ENCODE results near the gene LIN7B. TPM values are rescaled to one million over a fixed set of nuclear protein-coding genes. Genes with fewer than 3 reads are reported as not detected.

LIN7B gene
- total and polyA plus RNA-seq, 4 donors: 20.7 to 62.7 (median 40.1) TPM

- Histone ChIP-seq H3K4me1 (ENCODE audit: control insufficient read depth, insufficient read depth, low read length) (peaks cover 18% of the 10 kb centered on the region), H3K36me3 (ENCODE audit: control insufficient read depth, insufficient read depth, low read length) (peaks cover 36% of the 10 kb centered on the region), H3K9me3 (ENCODE audit: control insufficient read depth, insufficient read depth, low read length) (no peaks in the 10 kb centered on the region), H3K4me3 (ENCODE audit: low read depth, low read length) (peak overlapping the region; percentile 22), H3K27ac (ENCODE audit: low read depth, low read length) (peak overlapping the region; percentile 73), H3K27me3 (ENCODE audit: control insufficient read depth, insufficient read depth, low read length) (no peaks in the 10 kb centered on the region)
- DNase-seq (ENCODE audit: low read depth in 4 of 6, low spot score in 6 of 6): peak in 5 of 6 donors; percentile 86 to 98 (median 91)
- 3% methylated on average over 53 of the region's 63 CpGs for whole genome bisulfite sequencing (ENCODE audit: insufficient coverage)
Observed at GRCh38 chr19:49127674-49128544, 13.7 kb downstream of the LIN7B start.

GRCh38 chr19:49128545-49129237, 14.5 kb downstream of the LIN7B start:
- DNase-seq (ENCODE audit: low read depth in 4 of 6, low spot score in 6 of 6): no peak
- Histone ChIP-seq H3K4me3 (ENCODE audit: low read depth, low read length) (peak overlapping the region; percentile 22), H3K27me3 (ENCODE audit: control insufficient read depth, insufficient read depth, low read length) (no peaks in the 10 kb centered on the region), H3K4me1 (ENCODE audit: control insufficient read depth, insufficient read depth, low read length) (peaks cover 23% of the 10 kb centered on the region), H3K27ac (ENCODE audit: low read depth, low read length) (no peak overlapping the region), H3K9me3 (ENCODE audit: control insufficient read depth, insufficient read depth, low read length) (no peaks in the 10 kb centered on the region), H3K36me3 (ENCODE audit: control insufficient read depth, insufficient read depth, low read length) (peaks cover 44% of the 10 kb centered on the region)
- 58% methylated on average over 15 of the region's 15 CpGs for WGBS (ENCODE audit: insufficient coverage)

- Histone ChIP-seq H3K27me3 (ENCODE audit: control insufficient read depth, insufficient read depth, low read length) (no peaks in the 10 kb centered on the region), H3K36me3 (ENCODE audit: control insufficient read depth, insufficient read depth, low read length) (peaks cover 49% of the 10 kb centered on the region), H3K4me3 (ENCODE audit: low read depth, low read length) (no peak overlapping the region), H3K4me1 (ENCODE audit: control insufficient read depth, insufficient read depth, low read length) (peaks cover 29% of the 10 kb centered on the region), H3K9me3 (ENCODE audit: control insufficient read depth, insufficient read depth, low read length) (no peaks in the 10 kb centered on the region), H3K27ac (ENCODE audit: low read depth, low read length) (no peak overlapping the region)
- DNase-seq (ENCODE audit: low read depth in 4 of 6, low spot score in 6 of 6): no peak
- 58% methylated on average over 16 of the region's 16 CpGs for WGBS (ENCODE audit: insufficient coverage)
Observed at GRCh38 chr19:49129238-49129583, 15.0 kb downstream of the LIN7B start.

GRCh38 chr19:49130325-49130724, 16.2 kb downstream of the LIN7B start:
- Histone ChIP-seq H3K9me3 (ENCODE audit: control insufficient read depth, insufficient read depth, low read length) (no peaks in the 10 kb centered on the region), H3K4me1 (ENCODE audit: control insufficient read depth, insufficient read depth, low read length) (peaks cover 29% of the 10 kb centered on the region), H3K27me3 (ENCODE audit: control insufficient read depth, insufficient read depth, low read length) (no peaks in the 10 kb centered on the region), H3K36me3 (ENCODE audit: control insufficient read depth, insufficient read depth, low read length) (peaks cover 60% of the 10 kb centered on the region), H3K27ac (ENCODE audit: low read depth, low read length) (no peak overlapping the region), H3K4me3 (ENCODE audit: low read depth, low read length) (no peak overlapping the region)
- WGBS (ENCODE audit: insufficient coverage): 95% methylated on average over 24 of the region's 24 CpGs
- no peak for DNase-seq (ENCODE audit: low read depth in 4 of 6, low spot score in 6 of 6)

- Histone ChIP-seq H3K4me1 (ENCODE audit: control insufficient read depth, insufficient read depth, low read length) (peaks cover 23% of the 10 kb centered on the region), H3K36me3 (ENCODE audit: control insufficient read depth, insufficient read depth, low read length) (peaks cover 84% of the 10 kb centered on the region), H3K9me3 (ENCODE audit: control insufficient read depth, insufficient read depth, low read length) (no peaks in the 10 kb centered on the region), H3K27me3 (ENCODE audit: control insufficient read depth, insufficient read depth, low read length) (no peaks in the 10 kb centered on the region), H3K27ac (ENCODE audit: low read depth, low read length) (no peak overlapping the region), H3K4me3 (ENCODE audit: low read depth, low read length) (peak overlapping the region; percentile 24)
- WGBS (ENCODE audit: insufficient coverage): 35% methylated on average over 48 of the region's 49 CpGs
- DNase-seq (ENCODE audit: low read depth in 4 of 6, low spot score in 6 of 6): no peak
Observed at GRCh38 chr19:49132974-49133609, 18.9 kb downstream of the LIN7B start.

GRCh38 chr19:49133621-49134454, 19.7 kb downstream of the LIN7B start:
- Histone ChIP-seq H3K4me3 (ENCODE audit: low read depth, low read length) (peak overlapping the region; percentile 24), H3K9me3 (ENCODE audit: control insufficient read depth, insufficient read depth, low read length) (no peaks in the 10 kb centered on the region), H3K36me3 (ENCODE audit: control insufficient read depth, insufficient read depth, low read length) (peaks cover 85% of the 10 kb centered on the region), H3K27me3 (ENCODE audit: control insufficient read depth, insufficient read depth, low read length) (no peaks in the 10 kb centered on the region), H3K27ac (ENCODE audit: low read depth, low read length) (no peak overlapping the region), H3K4me1 (ENCODE audit: control insufficient read depth, insufficient read depth, low read length) (peaks cover 15% of the 10 kb centered on the region)
- DNase-seq (ENCODE audit: low read depth in 4 of 6, low spot score in 6 of 6): peak in 2 of 6 donors; percentile 57 to 72
- WGBS (ENCODE audit: insufficient coverage): 37% methylated on average over 41 of the region's 42 CpGs

GRCh38 chr19:49135686-49136085, 21.5 kb downstream of the LIN7B start:
- Histone ChIP-seq H3K4me1 (ENCODE audit: control insufficient read depth, insufficient read depth, low read length) (peaks cover 15% of the 10 kb centered on the region), H3K27ac (ENCODE audit: low read depth, low read length) (no peak overlapping the region), H3K27me3 (ENCODE audit: control insufficient read depth, insufficient read depth, low read length) (no peaks in the 10 kb centered on the region), H3K4me3 (ENCODE audit: low read depth, low read length) (no peak overlapping the region), H3K36me3 (ENCODE audit: control insufficient read depth, insufficient read depth, low read length) (peaks cover 76% of the 10 kb centered on the region), H3K9me3 (ENCODE audit: control insufficient read depth, insufficient read depth, low read length) (no peaks in the 10 kb centered on the region)
- 100% methylated on average over 1 of the region's 5 CpGs for WGBS (ENCODE audit: insufficient coverage)
- no peak for DNase-seq (ENCODE audit: low read depth in 4 of 6, low spot score in 6 of 6)

GRCh38 chr19:49136771-49137171, 22.6 kb downstream of the LIN7B start:
- no peaks in the 10 kb centered on the region for H3K9me3 ChIP-seq (ENCODE audit: control insufficient read depth, insufficient read depth, low read length)
- H3K4me1 ChIP-seq (ENCODE audit: control insufficient read depth, insufficient read depth, low read length): peaks cover 15% of the 10 kb centered on the region
- no peaks in the 10 kb centered on the region for H3K27me3 ChIP-seq (ENCODE audit: control insufficient read depth, insufficient read depth, low read length)
- no peak for DNase-seq (ENCODE audit: low read depth in 4 of 6, low spot score in 6 of 6)
- 78% methylated on average over 8 of the region's 10 CpGs for WGBS (ENCODE audit: insufficient coverage)
- peaks cover 72% of the 10 kb centered on the region for H3K36me3 ChIP-seq (ENCODE audit: control insufficient read depth, insufficient read depth, low read length)
- H3K27ac ChIP-seq (ENCODE audit: low read depth, low read length): no peak overlapping the region
- no peak overlapping the region for H3K4me3 ChIP-seq (ENCODE audit: low read depth, low read length)

- peaks cover 45% of the 10 kb centered on the region for H3K36me3 ChIP-seq (ENCODE audit: control insufficient read depth, insufficient read depth, low read length)
- H3K4me1 ChIP-seq (ENCODE audit: control insufficient read depth, insufficient read depth, low read length): peaks cover 22% of the 10 kb centered on the region
- H3K27ac ChIP-seq (ENCODE audit: low read depth, low read length): no peak overlapping the region
- H3K27me3 ChIP-seq (ENCODE audit: control insufficient read depth, insufficient read depth, low read length): no peaks in the 10 kb centered on the region
- H3K9me3 ChIP-seq (ENCODE audit: control insufficient read depth, insufficient read depth, low read length): no peaks in the 10 kb centered on the region
- WGBS (ENCODE audit: insufficient coverage): 99% methylated on average over 5 of the region's 7 CpGs
- no peak overlapping the region for H3K4me3 ChIP-seq (ENCODE audit: low read depth, low read length)
- no peak for DNase-seq (ENCODE audit: low read depth in 4 of 6, low spot score in 6 of 6)
Observed at GRCh38 chr19:49140951-49141350, 26.8 kb downstream of the LIN7B start.

All from spinal cord (tissue), 10 donors.